HG03378 (cell line): ENCODE results near the gene SEC14L1.

Source experiments
- ATAC-seq: cut with Tn5 transposase; IDR thresholded peaks from one replicate; pipeline ENCODE4 v1.9.1; 2021; ENCODE audit warnings: mild to moderate bottlenecking, moderate library complexity; ENCODE audit not compliant: unreplicated experiment

The SEC14L1 gene

GRCh38 chr17:77160875-77161530 is 20.2 kb downstream of the SEC14L1 start:
- ATAC-seq = no peak

DNA sequence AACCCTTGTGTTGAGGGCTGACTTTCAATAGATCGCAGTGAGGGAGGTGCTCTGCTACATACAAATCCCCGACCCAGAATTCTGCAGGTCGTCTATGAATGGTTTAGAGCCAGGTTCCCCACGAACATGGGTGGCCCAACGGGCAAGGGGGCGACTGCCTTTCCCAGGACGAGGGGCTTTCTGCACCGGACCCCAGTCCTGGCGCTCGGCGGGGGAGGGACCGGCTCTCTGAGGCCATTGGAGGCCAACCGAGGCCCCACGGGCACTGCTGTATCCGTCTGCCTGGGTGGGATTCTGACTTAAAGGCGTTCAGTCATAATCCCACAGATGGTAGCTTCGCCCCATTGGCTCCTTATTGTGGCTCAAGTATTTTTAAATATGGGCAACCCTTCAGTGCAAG is 21.2 kb downstream of the SEC14L1 start:
- ATAC-seq = no peak

DNA sequence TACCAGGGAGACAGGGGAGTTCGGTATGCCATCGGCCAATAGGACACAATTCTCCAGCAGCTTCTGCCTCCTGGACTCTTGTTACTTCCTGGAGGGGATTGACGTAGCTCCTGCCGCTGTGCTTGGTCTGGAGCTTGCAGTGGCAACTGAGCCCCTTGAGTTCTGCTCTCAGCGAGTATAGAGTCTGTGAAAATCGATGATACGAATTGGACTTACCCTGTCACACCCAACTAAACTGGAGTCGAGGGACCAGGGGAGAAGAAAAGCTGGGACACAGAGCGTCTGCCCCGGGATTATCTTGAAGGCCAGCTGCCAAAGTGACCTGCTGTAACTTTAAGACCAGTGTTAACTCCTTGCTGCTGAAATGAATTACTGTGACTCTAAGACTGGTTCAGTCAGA is 22.2 kb downstream of the SEC14L1 start:
- ATAC-seq = no peak

- no peak for ATAC-seq
Observed at GRCh38 chr17:77163511-77164280, 22.9 kb downstream of the SEC14L1 start.

- no peak for ATAC-seq
Observed at GRCh38 chr17:77164483-77165091, 23.8 kb downstream of the SEC14L1 start.

GRCh38 chr17:77165577-77165976 is 24.8 kb downstream of the SEC14L1 start:
- no peak for ATAC-seq

DNA sequence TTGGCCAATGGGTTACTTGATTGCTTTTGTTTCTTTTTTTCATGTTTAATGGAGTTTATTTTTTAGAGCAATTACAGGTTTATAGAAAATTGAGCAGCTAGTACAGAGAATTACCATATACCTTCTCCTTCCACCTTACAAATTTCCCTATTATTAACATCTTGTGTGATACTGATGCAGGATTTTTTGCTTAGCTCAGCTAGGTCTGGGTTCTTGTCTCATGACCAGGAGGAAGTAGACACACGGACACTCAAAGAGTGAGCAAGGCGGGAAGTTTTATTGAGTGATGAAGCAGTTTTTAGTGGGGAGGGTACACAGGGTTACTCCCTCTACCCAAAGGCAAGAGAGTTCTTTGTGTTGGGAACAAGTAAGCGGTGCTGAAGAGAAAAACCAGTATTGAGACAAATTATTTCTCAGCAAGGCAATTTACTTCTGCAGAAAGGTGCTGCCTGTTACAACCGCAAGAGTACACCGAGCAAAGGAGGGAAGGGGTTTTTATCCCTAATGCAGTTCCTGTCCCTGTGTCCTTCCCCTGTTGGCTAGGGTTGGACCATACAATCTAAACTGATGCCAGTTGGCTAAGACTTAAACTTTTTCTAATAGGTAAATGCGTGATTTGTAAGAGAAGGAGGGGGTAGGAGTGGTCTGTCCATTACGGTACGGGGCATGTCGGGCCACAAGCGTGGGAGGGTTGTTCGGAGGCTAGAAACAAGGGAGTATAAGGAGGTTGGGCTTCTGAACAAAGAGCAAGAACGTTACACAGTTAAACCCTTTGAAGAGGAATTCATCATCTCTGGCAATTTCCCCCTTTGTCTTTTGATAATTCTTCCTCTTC is 26.9 kb downstream of the SEC14L1 start:
- ATAC-seq = no peak

DNA sequence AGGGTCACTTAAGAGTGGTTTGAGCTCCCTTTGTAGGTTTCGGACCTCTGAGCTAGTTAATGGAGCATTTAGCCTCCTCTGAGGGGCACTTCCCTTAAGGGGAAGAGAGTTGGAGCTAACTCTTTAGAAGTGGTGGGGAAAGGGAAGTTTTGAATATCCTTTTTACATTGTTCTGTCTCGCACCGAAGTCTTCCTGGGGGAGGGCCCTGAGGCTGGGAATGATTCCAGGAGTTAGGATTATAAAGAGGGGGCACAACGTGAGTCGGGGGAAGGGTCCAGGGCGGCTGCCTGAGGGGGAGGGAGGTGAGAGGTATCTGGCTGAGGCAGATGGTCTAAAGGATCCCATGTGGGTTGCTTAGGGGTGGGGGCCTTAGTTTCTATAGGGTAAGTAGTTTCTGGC is 32.3 kb downstream of the SEC14L1 start:
- ATAC-seq = no peak

GRCh38 chr17:77174928-77175661 is 34.3 kb downstream of the SEC14L1 start:
- no peak for ATAC-seq

GRCh38 chr17:77177002-77177741 is 36.4 kb downstream of the SEC14L1 start:
- ATAC-seq = no peak

- ATAC-seq = no peak
Observed at GRCh38 chr17:77178050-77178449, 37.3 kb downstream of the SEC14L1 start.

- no peak for ATAC-seq
Observed at GRCh38 chr17:77178563-77178962, 37.8 kb downstream of the SEC14L1 start.

- ATAC-seq = no peak
Observed at GRCh38 chr17:77180503-77181357, 40.0 kb downstream of the SEC14L1 start.

- ATAC-seq = no peak
Observed at GRCh38 chr17:77182205-77183172, 41.7 kb downstream of the SEC14L1 start.

GRCh38 chr17:77184474-77184873 is 43.7 kb downstream of the SEC14L1 start:
- ATAC-seq = no peak

DNA sequence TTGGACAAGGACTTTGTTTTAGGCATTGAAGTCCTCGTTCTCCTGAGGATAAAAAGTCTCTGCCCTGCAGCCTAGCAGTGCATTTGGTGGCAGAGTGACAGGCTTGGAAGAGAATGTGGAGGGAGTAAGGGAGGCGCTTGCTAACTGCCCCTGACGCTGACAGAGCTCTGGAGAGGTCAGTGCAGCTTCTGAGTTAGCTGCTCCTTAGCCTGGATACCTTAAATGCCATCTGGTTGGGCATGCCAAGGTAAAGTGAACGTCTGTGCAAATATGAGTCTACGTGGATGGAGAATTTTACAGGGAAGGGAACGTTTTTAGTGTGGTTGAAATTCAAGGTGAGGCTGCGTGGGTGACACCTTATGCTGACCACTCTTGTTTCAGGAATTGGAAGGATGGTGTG is 44.4 kb downstream of the SEC14L1 start:
- no peak for ATAC-seq

DNA sequence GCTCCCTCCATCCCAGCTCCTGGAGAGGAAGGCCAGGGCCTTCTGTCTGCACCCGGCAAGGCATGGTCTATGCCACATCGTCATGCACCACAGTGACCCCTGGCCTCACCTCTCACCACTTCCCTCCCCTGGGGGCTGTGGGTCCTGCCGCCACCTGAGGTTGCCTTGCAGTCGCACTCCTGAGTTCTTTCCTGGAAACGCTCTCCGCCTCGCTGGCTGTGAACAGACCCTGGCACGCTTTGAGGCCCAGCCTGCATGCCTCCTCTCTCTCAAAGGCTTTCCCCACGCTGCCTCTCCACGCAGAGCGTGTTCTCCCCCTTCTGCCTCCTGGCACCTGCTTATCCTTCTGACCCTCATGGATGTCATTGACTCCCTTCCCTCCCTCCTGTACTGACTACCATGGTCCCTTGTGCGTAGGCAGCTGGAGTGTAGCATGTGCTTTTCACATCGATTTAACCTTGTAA is 45.4 kb downstream of the SEC14L1 start:
- no peak for ATAC-seq
